SH-SY5Y (cell line): ENCODE results near the gene CCL17.

ENCODE experiments used
- GATA2 ChIP-seq: IDR thresholded peaks from 2 replicates; pipeline ENCODE4 v1.6.1; 2011; ENCODE audit warnings: mild to moderate bottlenecking, low read depth, low read length
- GATA3 ChIP-seq: IDR thresholded peaks from 2 replicates; pipeline ENCODE4 v1.6.1; 2011; ENCODE audit warnings: low read depth, mild to moderate bottlenecking, low read length, moderate library complexity

GRCh38 chr16:57376313-57376818 is 28.2 kb upstream of the CCL17 start:
- TF ChIP-seq GATA2 (no peak), GATA3 (no peak)
